MCF 10A (cell line): ENCODE data around the gene CEP63. TPM values are rescaled to one million over a fixed set of nuclear protein-coding genes. Genes with fewer than 3 reads are reported as not detected.

Experiments
- BruUV-seq: library from RNA; stranded (reverse); fragments of 400-500 nt; replicated peaks from 2 replicates; lab custom pipeline; 2021; lab: Mats Ljungman, UMichigan
- CTCF ChIA-PET: fragments of 300-600 bp; sonication (Branson Sonifier 250); formaldehyde crosslinking; extraction: SDS; loops from one replicate; lab custom pipeline; 2021; ENCODE audit warnings: antibody characterized with exemption, inconsistent platforms; lab: Yijun Ruan, JAX
- POLR2A ChIA-PET: fragments of 300-600, 350-650 bp; sonication (Branson Sonifier 250); formaldehyde crosslinking; extraction: SDS; loops from one replicate; lab custom pipeline; 2020; ENCODE audit warnings: antibody characterized with exemption, inconsistent platforms; lab: Yijun Ruan, JAX
- DNase-seq: peaks from one replicate; pipeline ENCODE4 v3.0.0-alpha.2; 2018; ENCODE audit not compliant: unreplicated experiment
- H3K27ac Mint-ChIP-seq: one replicate; pipeline ENCODE4 v1.8.0; 2022; ENCODE audit warnings: mild to moderate bottlenecking, low read depth, mixed read lengths; ENCODE audit not compliant: unreplicated experiment
- H3K27me3 Mint-ChIP-seq: one replicate; pipeline ENCODE4 v1.8.0; 2022; ENCODE audit warnings: mixed read lengths; ENCODE audit not compliant: insufficient read depth, unreplicated experiment
- H3K36me3 Mint-ChIP-seq: one replicate; pipeline ENCODE4 v1.8.0; 2022; ENCODE audit warnings: mild to moderate bottlenecking, moderate library complexity, mixed read lengths; ENCODE audit not compliant: insufficient read depth, unreplicated experiment
- H3K4me1 Mint-ChIP-seq: one replicate; pipeline ENCODE4 v1.8.0; 2022; ENCODE audit warnings: mixed read lengths; ENCODE audit not compliant: insufficient read depth, unreplicated experiment
- H3K4me3 Mint-ChIP-seq: one replicate; pipeline ENCODE4 v1.8.0; 2022; ENCODE audit warnings: mild to moderate bottlenecking, moderate library complexity, mixed read lengths; ENCODE audit not compliant: unreplicated experiment
- H3K9me3 Mint-ChIP-seq: one replicate; pipeline ENCODE4 v1.8.0; 2022; ENCODE audit warnings: mixed read lengths; ENCODE audit not compliant: unreplicated experiment
- intact Hi-C: fragments of 100-400 bp; cut with micrococcal nuclease; formaldehyde crosslinking; loops from 2 replicates; pipeline ENCODE4 v1.14.1; 2022
- total RNA-seq: library from RNA; stranded (reverse); gene quantifications from 2 replicates; pipeline ENCODE4 v1.2.3, GENCODE V29; 2022
- TF ChIP-seq, protein P1 (sequence below): fragments of 200-600 bp; IDR thresholded peaks from one replicate; pipeline ENCODE4 v1.8.0; 2022; ENCODE audit warnings: antibody characterized with exemption, mild to moderate bottlenecking; ENCODE audit not compliant: unreplicated experiment

The CEP63 gene
- total RNA-seq, 1 experiment from 2014 or later: 40.0 TPM

GRCh38 chr3:134600685-134601463, 115.0 kb downstream of the CEP63 start:
- intact Hi-C loops: loop anchor here (1.0 kb wide), 4 partner anchors 40 to 1294 kb away; no protein-coding TSS in a partner anchor
- H3K27ac Mint-ChIP-seq: no peak overlapping the region
- H3K27me3 Mint-ChIP-seq: no peaks in the 10 kb centered on the region
- H3K36me3 Mint-ChIP-seq: no peaks in the 10 kb centered on the region
- peak; percentile 71 for DNase-seq
- ChIA-PET CTCF (interaction anchor here (0.5 to 4.7 kb wide), 67 partner anchors 8 to 1703 kb away, joined by 3 to 53 read pairs (median 4); partner anchors contain the start of gene EPHB1), POLR2A (interaction anchor here (0.5 to 0.9 kb wide), 2 partner anchors 154 to 1000 kb away, joined by 3 read pairs; no protein-coding TSS in a partner anchor)
- BruUV-seq: no TSS peak
- H3K9me3 Mint-ChIP-seq: no peaks in the 10 kb centered on the region
- H3K4me1 Mint-ChIP-seq: peaks cover 10% of the 10 kb centered on the region
- TF ChIP-seq, protein P1, sequence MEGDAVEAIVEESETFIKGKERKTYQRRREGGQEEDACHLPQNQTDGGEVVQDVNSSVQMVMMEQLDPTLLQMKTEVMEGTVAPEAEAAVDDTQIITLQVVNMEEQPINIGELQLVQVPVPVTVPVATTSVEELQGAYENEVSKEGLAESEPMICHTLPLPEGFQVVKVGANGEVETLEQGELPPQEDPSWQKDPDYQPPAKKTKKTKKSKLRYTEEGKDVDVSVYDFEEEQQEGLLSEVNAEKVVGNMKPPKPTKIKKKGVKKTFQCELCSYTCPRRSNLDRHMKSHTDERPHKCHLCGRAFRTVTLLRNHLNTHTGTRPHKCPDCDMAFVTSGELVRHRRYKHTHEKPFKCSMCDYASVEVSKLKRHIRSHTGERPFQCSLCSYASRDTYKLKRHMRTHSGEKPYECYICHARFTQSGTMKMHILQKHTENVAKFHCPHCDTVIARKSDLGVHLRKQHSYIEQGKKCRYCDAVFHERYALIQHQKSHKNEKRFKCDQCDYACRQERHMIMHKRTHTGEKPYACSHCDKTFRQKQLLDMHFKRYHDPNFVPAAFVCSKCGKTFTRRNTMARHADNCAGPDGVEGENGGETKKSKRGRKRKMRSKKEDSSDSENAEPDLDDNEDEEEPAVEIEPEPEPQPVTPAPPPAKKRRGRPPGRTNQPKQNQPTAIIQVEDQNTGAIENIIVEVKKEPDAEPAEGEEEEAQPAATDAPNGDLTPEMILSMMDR: peak; percentile 97
- no peak overlapping the region for H3K4me3 Mint-ChIP-seq

DNA sequence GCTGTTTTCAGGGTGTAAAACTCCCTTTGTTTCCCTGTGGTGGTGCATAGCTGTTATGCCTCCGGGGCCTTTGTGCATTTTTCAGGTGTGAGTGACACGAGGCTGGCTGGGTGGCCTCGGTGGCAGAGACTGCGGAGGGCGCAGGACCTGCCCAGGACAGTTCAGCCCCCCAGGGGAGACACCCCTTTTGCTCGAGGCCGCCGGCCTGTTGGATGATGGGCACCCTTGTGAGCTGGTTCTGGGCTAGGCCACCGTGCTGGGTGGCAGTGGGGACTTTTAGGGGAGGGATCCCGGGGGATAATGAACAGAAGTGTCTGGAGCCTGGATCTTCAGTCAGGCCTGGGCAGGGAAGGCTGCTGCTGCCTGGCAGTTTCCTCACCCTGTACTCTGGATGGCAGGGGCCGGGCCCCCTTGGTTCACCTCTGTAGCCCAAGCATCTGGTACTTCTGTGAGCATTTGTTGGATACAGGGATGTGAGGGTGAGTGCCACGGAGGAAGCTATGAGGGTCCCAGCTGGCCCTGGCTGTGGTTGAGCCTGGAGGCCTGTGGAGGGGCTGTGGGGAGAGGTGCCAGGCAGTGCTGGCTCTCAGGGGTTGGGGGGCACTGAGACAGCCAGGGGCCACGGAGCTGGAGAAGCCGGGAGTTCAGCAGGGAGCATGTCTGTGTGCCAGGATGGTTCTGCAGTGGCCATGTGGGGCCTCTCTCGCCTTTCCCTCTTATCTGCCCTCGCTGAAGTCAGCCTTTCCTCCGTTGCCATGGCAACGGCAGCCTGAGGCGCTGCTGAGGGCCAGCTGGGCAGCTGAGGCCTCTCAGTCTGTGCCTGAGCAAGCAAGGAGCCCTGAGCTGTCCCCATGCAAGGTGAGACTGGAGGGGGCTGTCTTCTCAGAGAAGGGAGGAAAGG, 115.9 kb downstream of the CEP63 start:
- Mint-ChIP-seq H3K27ac (no peak overlapping the region), H3K4me1 (peaks cover 14% of the 10 kb centered on the region), H3K36me3 (no peaks in the 10 kb centered on the region), H3K27me3 (no peaks in the 10 kb centered on the region), H3K4me3 (no peak overlapping the region), H3K9me3 (no peaks in the 10 kb centered on the region)
- TF ChIP-seq, protein P1: no peak
- no peak for DNase-seq
- intact Hi-C loops: loop anchor here (1.0 kb wide), 4 partner anchors 40 to 1294 kb away; no protein-coding TSS in a partner anchor
- CTCF ChIA-PET: interaction anchor here (0.5 to 4.7 kb wide), 36 partner anchors 9 to 1704 kb away, joined by 3 to 53 read pairs (median 4); no protein-coding TSS in a partner anchor
- POLR2A ChIA-PET: no interaction called here
- no TSS peak for BruUV-seq

GRCh38 chr3:134602440-134602814, 116.6 kb downstream of the CEP63 start:
- TF ChIP-seq, protein P1: no peak
- ChIA-PET POLR2A (no interaction called here), CTCF (interaction anchor here (0.6 to 4.7 kb wide), 15 partner anchors 8 to 1440 kb away, joined by 3 to 53 read pairs (median 5); no protein-coding TSS in a partner anchor)
- no TSS peak for BruUV-seq
- no peaks in the 10 kb centered on the region for H3K9me3 Mint-ChIP-seq
- H3K4me1 Mint-ChIP-seq: peaks cover 13% of the 10 kb centered on the region
- DNase-seq: no peak
- H3K27ac Mint-ChIP-seq: no peak overlapping the region
- no peak overlapping the region for H3K4me3 Mint-ChIP-seq
- no peaks in the 10 kb centered on the region for H3K36me3 Mint-ChIP-seq
- intact Hi-C loops: no loop called here
- H3K27me3 Mint-ChIP-seq: no peaks in the 10 kb centered on the region
